ENCODE measurements around the gene GYPB.
"Not testable (repeated sequence)": the region's sequence is repeated elsewhere in the genome, so short reads cannot be mapped to it uniquely, and the experiment has no call there.

- not testable (repeated sequence) for TF ChIP-seq RARB (CRISPR knock-in tag; IDR thresholded peaks at IDR 0.05); TOX (CRISPR knock-in tag; IDR thresholded peaks at IDR 0.05; ENCODE audit: borderline replicate concordance)
Observed at GRCh38 chr4:144050631-144051030, 31.5 kb upstream of the GYPB start.

Measured in SK-N-SH treated with all-trans-retinoic acid at 6 μM for 48 hours (cell line).